GM19467 (cell line): ENCODE measurements around the gene PPP3CA.
"Not testable (repeated sequence)": the region's sequence is repeated elsewhere in the genome, so short reads cannot be mapped to it uniquely, and the experiment has no call there.

ENCODE experiments used
- ATAC-seq: cut with Tn5 transposase; IDR thresholded peaks from one replicate; pipeline ENCODE4 v1.9.1; 2021; ENCODE audit warnings: mild to moderate bottlenecking, moderate library complexity; ENCODE audit not compliant: unreplicated experiment

Gene PPP3CA

GRCh38 chr4:101148551-101148950, 198.8 kb downstream of the PPP3CA start:
- ATAC-seq = no peak

GRCh38 chr4:101147283-101147682, 200.0 kb downstream of the PPP3CA start:
- no peak for ATAC-seq

- ATAC-seq = no peak
Measured at GRCh38 chr4:101145021-101145420, 202.3 kb downstream of the PPP3CA start.

GRCh38 chr4:101142259-101142658, 205.1 kb downstream of the PPP3CA start:
- no peak for ATAC-seq

- no peak for ATAC-seq
Measured at GRCh38 chr4:101141855-101142254, 205.5 kb downstream of the PPP3CA start.

GRCh38 chr4:101141230-101141629, 206.1 kb downstream of the PPP3CA start:
- no peak for ATAC-seq

GRCh38 chr4:101140228-101140627, 207.1 kb downstream of the PPP3CA start:
- no peak for ATAC-seq

- ATAC-seq = no peak
Measured at GRCh38 chr4:101136373-101137370, 210.7 kb downstream of the PPP3CA start.

- ATAC-seq = peak; percentile 68
Measured at GRCh38 chr4:101135371-101136010, 211.8 kb downstream of the PPP3CA start.

GRCh38 chr4:101131058-101131457, 216.3 kb downstream of the PPP3CA start:
- ATAC-seq = not testable (repeated sequence)

GRCh38 chr4:101128898-101129297, 218.4 kb downstream of the PPP3CA start:
- ATAC-seq = not testable (repeated sequence)

- ATAC-seq = no peak
Measured at GRCh38 chr4:101128473-101128872, 218.9 kb downstream of the PPP3CA start.

GRCh38 chr4:101127176-101127790, 220.0 kb downstream of the PPP3CA start:
- ATAC-seq = no peak

GRCh38 chr4:101126059-101126458, 221.3 kb downstream of the PPP3CA start:
- ATAC-seq = no peak

GRCh38 chr4:101125045-101125942, 222.0 kb downstream of the PPP3CA start:
- ATAC-seq = no peak

GRCh38 chr4:101123231-101123630, 224.1 kb downstream of the PPP3CA start:
- ATAC-seq = no peak

- ATAC-seq = no peak
Measured at GRCh38 chr4:101122019-101122418, 225.3 kb downstream of the PPP3CA start.

- ATAC-seq = no peak
Measured at GRCh38 chr4:101119141-101119540, 228.2 kb downstream of the PPP3CA start.

- no peak for ATAC-seq
Measured at GRCh38 chr4:101118617-101119016, 228.7 kb downstream of the PPP3CA start.

GRCh38 chr4:101115887-101116286, 231.4 kb downstream of the PPP3CA start:
- no peak for ATAC-seq
